ENCODE measurements around the gene LHX1. TPM values are rescaled to one million over a fixed set of nuclear protein-coding genes. Genes with fewer than 3 reads are reported as not detected.

LHX1 gene
- total RNA-seq, 4 donors from 2014 or later, result not detected

DNA sequence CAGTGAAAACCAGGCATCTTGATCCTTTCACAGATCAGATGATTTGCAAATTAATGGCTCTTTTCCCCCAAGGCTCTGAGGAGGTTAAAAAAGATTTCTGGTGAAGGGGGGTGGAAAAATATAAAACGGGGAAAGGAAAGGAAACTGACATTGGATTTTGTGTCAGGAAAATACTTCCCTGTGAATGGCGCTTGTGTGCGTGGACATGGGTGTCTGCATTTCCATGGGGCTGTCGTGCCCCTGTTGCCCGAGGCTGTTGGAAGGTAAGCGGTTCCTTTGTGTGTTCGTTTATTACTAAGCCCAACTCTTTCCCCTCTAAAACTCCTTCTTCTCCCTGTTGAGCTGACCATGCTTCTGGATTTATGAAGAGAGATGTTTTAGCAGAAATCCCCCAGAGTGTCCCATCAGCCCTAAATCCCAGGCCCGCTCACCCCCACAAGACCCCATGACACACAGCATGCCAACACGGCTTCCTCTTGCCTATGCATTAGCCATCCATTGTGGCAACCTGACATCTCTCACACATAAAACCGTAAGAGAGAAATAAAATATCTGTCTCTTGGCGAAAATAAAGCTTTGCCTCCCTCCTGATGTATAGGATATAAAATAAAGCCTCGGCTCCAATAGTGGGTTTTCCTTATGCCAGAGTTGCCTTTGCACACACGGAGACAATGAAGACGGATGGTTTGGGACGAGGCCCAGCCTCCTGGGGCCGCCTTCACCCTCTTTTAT lies 7.3 kb upstream of the LHX1 start:
- Histone ChIP-seq H3K27ac (no peak overlapping the region), H3K27me3 (peaks cover 49% of the 10 kb centered on the region), H3K4me3 (replicated peaks in 1 of 3) (no peak overlapping the region), H3K36me3 (no peaks in the 10 kb centered on the region), H3K4me1 (peaks cover 9 to 36% of the 10 kb centered on the region in 2 donors), H3K9me3 (no peaks in the 10 kb centered on the region)
- TF ChIP-seq, protein P1, sequence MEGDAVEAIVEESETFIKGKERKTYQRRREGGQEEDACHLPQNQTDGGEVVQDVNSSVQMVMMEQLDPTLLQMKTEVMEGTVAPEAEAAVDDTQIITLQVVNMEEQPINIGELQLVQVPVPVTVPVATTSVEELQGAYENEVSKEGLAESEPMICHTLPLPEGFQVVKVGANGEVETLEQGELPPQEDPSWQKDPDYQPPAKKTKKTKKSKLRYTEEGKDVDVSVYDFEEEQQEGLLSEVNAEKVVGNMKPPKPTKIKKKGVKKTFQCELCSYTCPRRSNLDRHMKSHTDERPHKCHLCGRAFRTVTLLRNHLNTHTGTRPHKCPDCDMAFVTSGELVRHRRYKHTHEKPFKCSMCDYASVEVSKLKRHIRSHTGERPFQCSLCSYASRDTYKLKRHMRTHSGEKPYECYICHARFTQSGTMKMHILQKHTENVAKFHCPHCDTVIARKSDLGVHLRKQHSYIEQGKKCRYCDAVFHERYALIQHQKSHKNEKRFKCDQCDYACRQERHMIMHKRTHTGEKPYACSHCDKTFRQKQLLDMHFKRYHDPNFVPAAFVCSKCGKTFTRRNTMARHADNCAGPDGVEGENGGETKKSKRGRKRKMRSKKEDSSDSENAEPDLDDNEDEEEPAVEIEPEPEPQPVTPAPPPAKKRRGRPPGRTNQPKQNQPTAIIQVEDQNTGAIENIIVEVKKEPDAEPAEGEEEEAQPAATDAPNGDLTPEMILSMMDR (IDR thresholded peaks at IDR 0.05), result no peak
- TF ChIP-seq POLR2A (IDR thresholded peaks at IDR 0.05), result no peak
- 50 to 60% methylated on average over 16 of the region's 16 CpGs for WGBS, 2 donors
- intact Hi-C loops (cut with DNase I), result no loop called here
- DNase-seq, result no peak

DNA sequence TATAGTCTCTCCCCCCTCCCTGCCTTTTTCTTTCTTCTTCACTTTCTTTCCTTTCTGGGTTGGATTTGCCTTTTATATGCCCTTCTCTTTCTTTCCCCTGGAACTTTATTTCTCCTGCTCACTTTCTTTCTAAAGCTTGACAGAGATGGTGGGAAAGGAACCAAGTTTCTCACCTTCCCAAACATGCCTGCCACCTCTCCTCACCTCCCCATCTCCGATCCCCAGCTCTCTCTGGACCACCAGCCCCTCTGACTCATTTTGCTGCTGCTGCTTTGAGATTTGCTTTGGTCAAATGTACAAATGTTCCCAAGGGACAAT lies 6.7 kb upstream of the LHX1 start:
- peaks cover 11 to 42% of the 10 kb centered on the region in 2 donors for H3K4me1 ChIP-seq
- H3K36me3 ChIP-seq, result no peaks in the 10 kb centered on the region
- H3K27me3 ChIP-seq, result peaks cover 55% of the 10 kb centered on the region
- H3K9me3 ChIP-seq, result no peaks in the 10 kb centered on the region
- H3K4me3 ChIP-seq (replicated peaks in 1 of 3), result no peak overlapping the region
- H3K27ac ChIP-seq, result no peak overlapping the region
- no peak for TF ChIP-seq POLR2A (IDR thresholded peaks at IDR 0.05)
- TF ChIP-seq, protein P1 (IDR thresholded peaks at IDR 0.05), result no peak
- intact Hi-C loops (cut with DNase I), result no loop called here
- DNase-seq, result no peak
- 59 to 83% methylated on average over 1 of the region's 1 CpG for WGBS, 2 donors

DNA sequence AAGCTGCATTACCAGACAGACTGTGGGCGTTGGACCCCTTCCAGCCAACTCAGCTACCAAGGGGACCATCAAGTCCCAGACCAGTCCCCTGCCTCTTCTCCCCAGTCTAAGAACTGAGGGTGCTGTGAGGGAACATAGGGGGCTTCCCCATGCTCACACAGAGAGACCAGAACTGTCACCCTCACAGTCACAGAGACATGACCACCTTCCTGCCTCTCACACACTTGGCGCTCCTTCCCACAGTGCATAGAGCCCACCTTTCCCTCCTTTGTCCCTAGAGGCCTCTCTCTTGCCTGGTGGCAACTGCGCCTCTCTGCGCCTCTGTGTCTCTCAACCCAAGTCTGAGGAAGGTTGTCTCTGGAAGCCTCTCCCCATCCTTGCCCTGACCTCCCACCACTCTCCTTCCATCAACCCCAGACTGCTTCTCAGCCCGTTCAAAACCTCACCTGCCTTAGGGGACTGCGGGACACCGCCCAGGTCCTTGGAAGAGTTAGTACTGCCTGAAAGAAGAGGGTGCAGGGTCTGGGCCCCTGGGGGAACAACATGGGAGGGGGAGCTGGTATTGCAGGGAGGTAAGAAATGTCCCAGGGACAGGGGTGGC lies 6.1 kb upstream of the LHX1 start:
- peaks cover 61% of the 10 kb centered on the region for H3K27me3 ChIP-seq
- no peak for TF ChIP-seq POLR2A (IDR thresholded peaks at IDR 0.05)
- TF ChIP-seq, protein P1 (IDR thresholded peaks at IDR 0.05), result no peak

DNA sequence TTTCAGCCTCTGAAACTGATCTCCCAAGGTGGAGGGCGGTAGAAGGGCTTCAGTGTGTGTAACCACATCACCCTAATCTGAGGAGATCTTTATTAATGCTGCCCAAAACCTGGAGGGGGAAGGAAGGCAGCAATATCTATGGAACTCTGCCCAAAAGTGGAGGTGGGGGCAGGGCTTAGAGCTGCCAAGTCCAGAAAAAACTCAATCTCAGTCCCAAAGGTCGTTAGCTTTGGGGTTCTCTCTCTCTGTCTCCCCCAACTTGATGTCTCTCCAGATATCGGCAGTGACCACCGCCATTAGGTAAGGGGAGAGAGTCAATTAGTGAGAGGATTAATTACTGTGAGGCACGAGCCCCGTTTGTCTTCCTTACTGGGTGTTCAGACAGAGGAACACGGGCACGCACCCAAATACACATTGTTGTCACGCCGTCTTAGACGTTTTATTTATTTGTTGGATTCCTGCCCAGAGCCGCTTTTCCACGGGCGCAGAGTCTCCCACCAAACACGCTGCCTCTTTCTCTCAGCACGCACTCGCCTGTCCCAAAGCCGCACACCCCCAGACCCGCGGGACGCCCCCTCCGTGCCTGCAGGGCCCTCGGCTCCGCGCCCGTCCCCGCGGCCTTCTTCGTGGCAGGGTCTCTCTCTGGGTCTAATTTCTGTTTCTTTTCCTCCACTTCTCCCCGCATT lies 5.4 kb upstream of the LHX1 start:
- DNase-seq, result peak; percentile 25 to 33
- H3K27ac ChIP-seq, result no peak overlapping the region
- H3K9me3 ChIP-seq, result no peaks in the 10 kb centered on the region
- H3K4me3 ChIP-seq (replicated peaks in 1 of 3), result no peak overlapping the region
- TF ChIP-seq POLR2A (IDR thresholded peaks at IDR 0.05), result no peak
- TF ChIP-seq, protein P1 (IDR thresholded peaks at IDR 0.05), result no peak
- WGBS, 2 donors, result 3% methylated on average over 30 of the region's 30 CpGs
- intact Hi-C loops (cut with DNase I), result no loop called here
- no peaks in the 10 kb centered on the region for H3K36me3 ChIP-seq
- H3K27me3 ChIP-seq, result peaks cover 68% of the 10 kb centered on the region
- peaks cover 24 to 55% of the 10 kb centered on the region in 2 donors for H3K4me1 ChIP-seq

More for the DNA sequence above, 6.1 kb upstream of the LHX1 start:
- no peak overlapping the region for H3K27ac ChIP-seq
- H3K4me1 ChIP-seq, result peaks cover 17 to 48% of the 10 kb centered on the region in 2 donors
- H3K36me3 ChIP-seq, result no peaks in the 10 kb centered on the region
- no peaks in the 10 kb centered on the region for H3K9me3 ChIP-seq
- no peak overlapping the region for H3K4me3 ChIP-seq (replicated peaks in 1 of 3)
- 43 to 50% methylated on average over 7 of the region's 7 CpGs for WGBS, 2 donors
- no peak for DNase-seq
- intact Hi-C loops (cut with DNase I), result no loop called here

DNA sequence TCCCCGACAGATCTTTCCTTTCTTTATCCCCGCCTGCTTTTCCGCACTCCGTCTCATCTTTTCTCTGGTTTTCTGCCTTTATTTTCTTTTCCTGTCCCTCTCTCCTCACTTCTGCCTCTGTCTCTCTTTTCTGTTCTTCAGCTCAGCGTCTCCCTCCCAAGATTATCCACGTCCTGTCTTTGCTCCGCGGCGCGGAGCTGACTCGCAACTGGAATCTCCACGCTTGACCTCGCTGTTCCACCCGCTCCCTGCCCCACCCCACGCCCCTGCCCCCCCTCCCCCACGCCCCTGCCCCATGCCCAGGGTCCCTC lies 4.9 kb upstream of the LHX1 start:
- H3K4me1 ChIP-seq, result peaks cover 26 to 59% of the 10 kb centered on the region in 2 donors
- H3K9me3 ChIP-seq, result no peaks in the 10 kb centered on the region
- TF ChIP-seq POLR2A (IDR thresholded peaks at IDR 0.05), result no peak
- TF ChIP-seq, protein P1 (IDR thresholded peaks at IDR 0.05), result no peak
- intact Hi-C loops (cut with DNase I), result no loop called here
- DNase-seq, result no peak
- H3K4me3 ChIP-seq (replicated peaks in 1 of 3), result no peak overlapping the region
- peaks cover 72% of the 10 kb centered on the region for H3K27me3 ChIP-seq
- no peak overlapping the region for H3K27ac ChIP-seq
- 3 to 4% methylated on average over 16 of the region's 16 CpGs for WGBS, 2 donors
- H3K36me3 ChIP-seq, result no peaks in the 10 kb centered on the region
